Immature natural killer cell (primary cell): ENCODE data around the gene SYNE1. TPM values are rescaled to one million over a fixed set of nuclear protein-coding genes. Genes with fewer than 3 reads are reported as not detected.
A peak's percentile ranks its signal among the peaks of the same experiment; 100 is the strongest.

ENCODE experiments used
- DNase-seq, 3 donors: peaks; one replicate each; pipeline ENCODE4 v3.0.0; 2022; ENCODE audit warnings: mixed read lengths in 1 of 3
- H3K27ac Mint-ChIP-seq, 6 donors: one replicate each; pipeline ENCODE4 v1.8.0; 2020; ENCODE audit warnings: mixed read lengths in 6 of 6, mild to moderate bottlenecking in 5 of 6, inconsistent platforms in 4 of 6, moderate library complexity in 3 of 6
- H3K27me3 Mint-ChIP-seq, 3 donors: one replicate each; pipeline ENCODE4 v1.8.0; 2020 to 2021; ENCODE audit warnings: low read depth in 3 of 3, mild to moderate bottlenecking in 3 of 3, mixed read lengths in 3 of 3, moderate library complexity in 3 of 3, inconsistent platforms in 1 of 3
- H3K36me3 Mint-ChIP-seq, 3 donors: one replicate each; pipeline ENCODE4 v1.8.0; 2020; ENCODE audit warnings: mixed read lengths in 3 of 3, inconsistent platforms in 2 of 3, mild to moderate bottlenecking in 2 of 3
- H3K4me1 Mint-ChIP-seq, 2 donors: one replicate each; pipeline ENCODE4 v1.8.0; 2020; ENCODE audit warnings: inconsistent platforms in 2 of 2, mild to moderate bottlenecking in 2 of 2, mixed read lengths in 2 of 2, moderate library complexity in 1 of 2
- H3K4me3 Mint-ChIP-seq, 5 donors: one replicate each; pipeline ENCODE4 v1.8.0; 2020; ENCODE audit warnings: mild to moderate bottlenecking in 5 of 5, mixed read lengths in 5 of 5, inconsistent platforms in 3 of 5, moderate library complexity in 3 of 5
- H3K9me3 Mint-ChIP-seq, 6 donors: one replicate each; pipeline ENCODE4 v1.8.0; 2020; ENCODE audit warnings: mild to moderate bottlenecking in 6 of 6, mixed read lengths in 6 of 6, inconsistent platforms in 4 of 6, moderate library complexity in 3 of 6
- polyA plus RNA-seq, 3 donors: library from polyadenylated mRNA; unstranded; fragments of 300-500 nt; fragmentation: Illumina TruSeq; gene quantifications; one replicate each; pipeline ENCODE4 v1.2.3, GENCODE V29; 2021

SYNE1 gene
- polyA plus RNA-seq, 3 donors from 2014 or later: 25.9 to 117 (median 27.9) TPM

DNA sequence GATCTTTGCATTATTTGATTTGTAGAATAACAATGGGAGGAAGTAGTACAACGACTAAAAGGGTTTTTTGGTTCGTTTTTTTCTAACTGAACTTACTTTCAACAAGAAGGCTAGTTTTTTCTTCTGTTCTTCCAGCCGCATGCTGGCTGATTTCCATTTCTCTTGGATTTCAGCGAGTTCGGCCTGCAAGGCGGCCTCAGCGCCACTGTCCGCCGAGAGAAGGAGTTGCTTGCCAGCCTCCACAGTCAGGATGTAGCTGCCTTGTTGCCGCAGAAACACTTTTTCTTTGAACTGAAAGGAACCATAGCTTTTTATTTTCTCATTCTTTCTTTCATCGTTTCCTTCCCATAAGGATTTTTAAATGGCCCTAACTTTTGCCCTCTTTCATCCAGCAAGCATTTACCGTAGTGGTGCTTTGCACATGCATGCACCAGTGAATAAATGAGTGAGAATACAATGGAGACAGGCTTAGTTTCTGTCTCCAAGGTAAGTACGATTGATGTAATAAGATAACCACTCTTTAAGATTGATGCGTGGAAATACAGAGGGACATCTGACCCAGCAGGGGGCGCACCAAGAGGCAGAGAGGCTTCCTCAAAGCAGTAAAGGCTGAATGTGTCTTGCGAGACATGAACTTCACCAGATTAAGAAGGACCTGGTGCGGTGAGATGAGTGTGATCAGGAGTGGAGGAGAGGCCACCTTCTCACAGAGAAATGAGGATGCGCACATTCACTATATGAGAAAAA is 430.9 kb downstream of the SYNE1 start:
- peak overlapping the region in 2 of 6 donors; percentile 2 to 35 for H3K27ac Mint-ChIP-seq
- peaks cover 42 to 61% (median 51%) of the 10 kb centered on the region in 3 donors for H3K36me3 Mint-ChIP-seq

DNA sequence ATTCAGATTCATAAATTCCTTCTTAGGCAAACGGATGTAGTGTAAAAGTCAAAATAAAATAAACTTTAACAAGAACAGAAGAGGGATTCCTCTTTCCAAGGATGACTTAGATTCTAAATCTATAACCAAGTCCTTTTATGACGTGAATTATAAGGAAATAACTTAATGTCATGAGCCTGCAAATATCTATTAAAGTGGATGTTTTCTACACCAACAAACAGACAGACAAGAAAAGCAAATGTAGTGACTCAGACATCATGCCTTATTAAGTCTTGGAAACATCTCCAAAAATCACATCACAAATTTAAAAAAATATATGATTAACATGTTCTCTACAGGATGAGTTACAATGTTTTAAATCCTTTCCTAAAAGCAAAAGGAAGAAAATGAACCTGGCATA is 432.6 kb downstream of the SYNE1 start:
- no peak for DNase-seq
- Mint-ChIP-seq H3K4me3 (no peak overlapping the region), H3K4me1 (peaks cover 0 to 1% of the 10 kb centered on the region in 2 donors), H3K9me3 (no peaks in the 10 kb centered on the region), H3K27ac (no peak overlapping the region), H3K36me3 (peaks cover 45 to 68% (median 52%) of the 10 kb centered on the region in 3 donors), H3K27me3 (peaks cover 0 to 2% (median 1%) of the 10 kb centered on the region in 3 donors)

More for the DNA sequence above, 430.9 kb downstream of the SYNE1 start:
- Mint-ChIP-seq H3K4me3 (no peak overlapping the region), H3K27me3 (peaks cover 0 to 2% (median 1%) of the 10 kb centered on the region in 3 donors), H3K4me1 (no peaks in the 10 kb centered on the region), H3K9me3 (no peaks in the 10 kb centered on the region)
- DNase-seq: no peak

DNA sequence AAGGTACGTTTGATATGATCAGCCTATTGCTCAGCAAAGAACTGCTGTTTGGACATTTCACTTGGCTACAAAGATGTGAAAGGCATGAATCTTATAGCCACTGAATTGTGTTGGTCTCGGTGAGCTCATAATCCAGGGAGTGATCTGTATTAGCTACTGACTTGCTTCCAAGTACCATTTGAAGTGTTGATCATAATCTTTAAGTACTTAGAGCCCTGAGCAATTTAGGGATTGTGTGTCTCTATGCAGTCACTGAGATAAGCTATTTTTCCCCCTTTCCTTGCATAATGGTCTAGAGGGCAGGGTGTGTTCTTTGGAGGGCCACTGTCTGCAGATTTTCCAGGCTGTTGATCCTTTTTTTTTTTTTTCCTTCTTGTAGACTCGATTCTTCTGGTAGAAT is 436.0 kb downstream of the SYNE1 start:
- Mint-ChIP-seq H3K27me3 (peaks cover 0 to 1% (median 0%) of the 10 kb centered on the region in 3 donors), H3K9me3 (no peaks in the 10 kb centered on the region), H3K4me1 (peaks cover 6 to 13% of the 10 kb centered on the region in 2 donors), H3K36me3 (peaks cover 44 to 71% (median 57%) of the 10 kb centered on the region in 3 donors), H3K27ac (no peak overlapping the region), H3K4me3 (no peak overlapping the region)
- no peak for DNase-seq

- Mint-ChIP-seq H3K4me1 (peaks cover 8 to 19% of the 10 kb centered on the region in 2 donors), H3K36me3 (peaks cover 56 to 74% (median 57%) of the 10 kb centered on the region in 3 donors), H3K27me3 (peaks cover 0 to 3% (median 0%) of the 10 kb centered on the region in 3 donors), H3K4me3 (no peak overlapping the region), H3K9me3 (no peaks in the 10 kb centered on the region), H3K27ac (peak overlapping the region in 1 of 6 donors; percentile 55)
- DNase-seq: no peak
Measured at GRCh38 chr6:152195896-152196295, 441.3 kb downstream of the SYNE1 start.

DNA sequence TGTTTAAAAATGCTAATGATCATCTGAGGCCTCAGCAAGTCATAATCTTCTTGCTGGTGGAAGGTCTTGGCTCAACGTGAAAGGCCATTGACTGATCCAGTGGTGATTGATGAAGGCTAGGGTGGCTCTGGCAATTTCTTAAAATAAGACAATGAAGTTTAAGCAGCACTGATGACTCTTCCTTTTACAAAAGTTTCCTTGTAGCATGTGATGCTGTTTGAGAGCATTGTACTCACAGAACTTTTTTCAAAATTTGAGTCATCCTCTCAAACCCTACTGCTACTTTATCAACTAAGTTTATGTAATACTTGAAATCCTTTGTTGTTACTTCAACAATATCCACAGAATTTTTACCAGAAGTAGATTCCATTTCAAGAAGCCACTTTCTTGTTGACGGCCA is 447.4 kb downstream of the SYNE1 start:
- no peak overlapping the region for H3K4me3 Mint-ChIP-seq
- no peaks in the 10 kb centered on the region for H3K9me3 Mint-ChIP-seq
- DNase-seq: no peak
- peaks cover 34 to 42% of the 10 kb centered on the region in 2 donors for H3K4me1 Mint-ChIP-seq
- peak overlapping the region in 4 of 6 donors; percentile 15 to 79 (median 64) for H3K27ac Mint-ChIP-seq
- H3K27me3 Mint-ChIP-seq: peaks cover 0 to 9% (median 6%) of the 10 kb centered on the region in 3 donors
- peaks cover 17 to 51% (median 47%) of the 10 kb centered on the region in 3 donors for H3K36me3 Mint-ChIP-seq

GRCh38 chr6:152188011-152188410 is 449.2 kb downstream of the SYNE1 start:
- H3K27me3 Mint-ChIP-seq: peaks cover 0 to 11% (median 6%) of the 10 kb centered on the region in 3 donors
- peaks cover 51 to 54% of the 10 kb centered on the region in 2 donors for H3K4me1 Mint-ChIP-seq
- H3K27ac Mint-ChIP-seq: peak overlapping the region in 4 of 6 donors; percentile 18 to 95 (median 61)
- no peak for DNase-seq
- no peak overlapping the region for H3K4me3 Mint-ChIP-seq
- peaks cover 12 to 42% (median 38%) of the 10 kb centered on the region in 3 donors for H3K36me3 Mint-ChIP-seq
- H3K9me3 Mint-ChIP-seq: no peaks in the 10 kb centered on the region

GRCh38 chr6:152186840-152187239 is 450.3 kb downstream of the SYNE1 start:
- peaks cover 0 to 11% (median 6%) of the 10 kb centered on the region in 3 donors for H3K27me3 Mint-ChIP-seq
- H3K36me3 Mint-ChIP-seq: peaks cover 8 to 33% (median 29%) of the 10 kb centered on the region in 3 donors
- peak overlapping the region; percentile 93 to 98 (median 97) for H3K27ac Mint-ChIP-seq
- H3K4me3 Mint-ChIP-seq: peak overlapping the region; percentile 65 to 99 (median 92)
- no peaks in the 10 kb centered on the region for H3K9me3 Mint-ChIP-seq
- no peak for DNase-seq
- peaks cover 62 to 66% of the 10 kb centered on the region in 2 donors for H3K4me1 Mint-ChIP-seq

GRCh38 chr6:152184917-152185574 is 452.1 kb downstream of the SYNE1 start:
- H3K27me3 Mint-ChIP-seq: peaks cover 0 to 10% (median 6%) of the 10 kb centered on the region in 3 donors
- peaks cover 15 to 30% (median 30%) of the 10 kb centered on the region in 3 donors for H3K36me3 Mint-ChIP-seq
- no peaks in the 10 kb centered on the region for H3K9me3 Mint-ChIP-seq
- peaks cover 70 to 77% of the 10 kb centered on the region in 2 donors for H3K4me1 Mint-ChIP-seq
- H3K27ac Mint-ChIP-seq: peak overlapping the region; percentile 93 to 98 (median 97)
- H3K4me3 Mint-ChIP-seq: peak overlapping the region; percentile 91 to 99 (median 93)
- DNase-seq: peak; percentile 27 to 52 (median 36)

DNA sequence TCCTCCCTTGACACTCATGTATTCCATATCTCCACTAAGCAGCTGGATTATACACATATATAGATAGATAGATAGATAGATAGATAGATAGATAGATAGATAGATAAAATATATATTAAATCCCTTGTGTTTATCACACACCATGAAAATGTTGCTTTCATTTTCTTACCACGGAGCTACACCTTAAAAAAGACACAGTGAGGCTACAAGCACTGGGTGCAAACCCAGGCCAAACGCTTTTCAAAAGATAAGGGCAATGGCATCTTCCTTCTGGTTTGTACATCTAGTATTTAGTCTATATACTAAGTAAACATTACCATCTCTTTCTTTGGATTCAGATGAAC is 452.6 kb downstream of the SYNE1 start:
- DNase-seq: peak in 1 of 3 donors; percentile 26
- peak overlapping the region; percentile 93 to 98 (median 97) for H3K27ac Mint-ChIP-seq
- H3K27me3 Mint-ChIP-seq: peaks cover 0 to 10% (median 6%) of the 10 kb centered on the region in 3 donors
- peak overlapping the region; percentile 91 to 99 (median 93) for H3K4me3 Mint-ChIP-seq
- no peaks in the 10 kb centered on the region for H3K9me3 Mint-ChIP-seq
- H3K36me3 Mint-ChIP-seq: peaks cover 16 to 30% (median 29%) of the 10 kb centered on the region in 3 donors
- H3K4me1 Mint-ChIP-seq: peaks cover 71 to 78% of the 10 kb centered on the region in 2 donors

DNA sequence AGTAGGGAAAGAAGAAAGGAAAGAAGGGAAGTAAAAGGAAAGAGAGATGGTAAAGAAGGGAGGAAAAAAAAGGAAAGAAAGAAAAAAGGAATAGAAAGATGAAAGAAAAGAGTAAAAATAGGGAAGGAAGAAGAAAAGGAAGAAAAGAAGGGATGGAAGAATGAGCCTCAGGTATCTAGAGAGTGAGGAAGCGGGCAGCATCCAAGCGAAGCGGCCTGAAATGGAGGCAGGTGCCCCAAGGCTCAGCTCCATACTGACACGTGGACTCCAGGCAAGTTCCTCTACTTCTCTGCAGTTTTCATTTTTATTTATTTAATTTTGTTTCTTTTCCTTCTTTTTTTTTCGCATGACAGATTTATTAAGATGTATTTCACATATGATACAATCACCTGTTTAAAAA is 456.6 kb downstream of the SYNE1 start:
- peaks cover 16 to 28% (median 20%) of the 10 kb centered on the region in 3 donors for H3K36me3 Mint-ChIP-seq
- DNase-seq: no peak
- H3K4me1 Mint-ChIP-seq: peaks cover 50 to 57% of the 10 kb centered on the region in 2 donors
- peak overlapping the region in 3 of 5 donors; percentile 2 to 34 (median 4) for H3K4me3 Mint-ChIP-seq
- peak overlapping the region in 3 of 6 donors; percentile 57 to 80 (median 73) for H3K27ac Mint-ChIP-seq
- H3K9me3 Mint-ChIP-seq: no peaks in the 10 kb centered on the region
- H3K27me3 Mint-ChIP-seq: peaks cover 0 to 5% (median 0%) of the 10 kb centered on the region in 3 donors

- no peak for DNase-seq
- H3K4me1 Mint-ChIP-seq: peaks cover 11 to 41% of the 10 kb centered on the region in 2 donors
- H3K27ac Mint-ChIP-seq: peak overlapping the region in 4 of 6 donors; percentile 0 to 53 (median 24)
- H3K9me3 Mint-ChIP-seq: no peaks in the 10 kb centered on the region
- peaks cover 10 to 49% (median 29%) of the 10 kb centered on the region in 3 donors for H3K36me3 Mint-ChIP-seq
- H3K4me3 Mint-ChIP-seq: no peak overlapping the region
- peaks cover 0 to 1% (median 0%) of the 10 kb centered on the region in 3 donors for H3K27me3 Mint-ChIP-seq
Measured at GRCh38 chr6:152176268-152176667, 460.9 kb downstream of the SYNE1 start.

DNA sequence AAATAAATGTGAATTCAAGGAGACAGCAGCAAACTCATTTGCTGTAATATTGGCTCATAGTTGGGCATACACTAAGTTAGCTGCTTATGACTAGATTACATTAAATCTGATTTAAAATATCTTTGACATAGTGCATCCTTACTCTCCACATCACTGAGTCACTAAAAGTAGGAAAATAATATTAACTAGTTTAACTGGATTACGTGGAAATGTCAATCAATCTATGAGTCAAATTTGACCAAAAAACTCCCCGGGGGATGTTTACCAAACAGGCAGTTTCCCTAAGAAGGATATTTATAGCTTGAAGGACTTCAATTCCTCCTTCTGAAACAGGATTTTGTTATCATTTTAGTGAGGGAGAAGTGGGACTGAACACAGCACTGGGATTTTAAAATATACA is 463.2 kb downstream of the SYNE1 start:
- Mint-ChIP-seq H3K27ac (peak overlapping the region; percentile 47 to 81 (median 66)), H3K4me3 (no peak overlapping the region), H3K36me3 (peaks cover 9 to 48% (median 24%) of the 10 kb centered on the region in 3 donors), H3K4me1 (peaks cover 9 to 39% of the 10 kb centered on the region in 2 donors), H3K27me3 (peaks cover 0 to 1% (median 0%) of the 10 kb centered on the region in 3 donors), H3K9me3 (no peaks in the 10 kb centered on the region)
- no peak for DNase-seq

GRCh38 chr6:152173321-152173720 is 463.8 kb downstream of the SYNE1 start:
- Mint-ChIP-seq H3K36me3 (peaks cover 9 to 49% (median 26%) of the 10 kb centered on the region in 3 donors), H3K27me3 (peaks cover 0 to 1% (median 0%) of the 10 kb centered on the region in 3 donors), H3K27ac (peak overlapping the region; percentile 29 to 81 (median 61)), H3K4me1 (peaks cover 9 to 42% of the 10 kb centered on the region in 2 donors), H3K4me3 (no peak overlapping the region), H3K9me3 (no peaks in the 10 kb centered on the region)
- no peak for DNase-seq
